Keratinocyte (primary cell): ENCODE measurements around the gene UHRF2. TPM values are rescaled to one million over a fixed set of nuclear protein-coding genes. Genes with fewer than 3 reads are reported as not detected.
"Not testable (repeated sequence)": the region's sequence is repeated elsewhere in the genome, so short reads cannot be mapped to it uniquely, and the experiment has no call there.

Experiments used
- DNase-seq: peaks from one replicate; pipeline ENCODE4 v3.0.0-alpha.2; 2011; ENCODE audit warnings: low read depth, missing footprints, low spot score
- FAIRE-seq: peaks from 2 replicates; lab custom pipeline; 2011; peaks lifted over from hg19 to GRCh38; lab: Jason Lieb, UNC
- H2AFZ ChIP-seq: 2 replicates; pipeline ENCODE4 v1.6.0; 2012; ENCODE audit warnings: low read length, control low read depth, inconsistent platforms; ENCODE audit not compliant: control insufficient read depth
- H3K27ac ChIP-seq: 2 replicates; pipeline ENCODE4 v1.5.1; 2011; ENCODE audit warnings: low read length; ENCODE audit not compliant: control insufficient read depth, insufficient read depth
- H3K27me3 ChIP-seq: 3 replicates; pipeline ENCODE4 v1.6.0; 2011; ENCODE audit warnings: low read length; ENCODE audit not compliant: control insufficient read depth, insufficient read depth; ENCODE audit errors: extremely low read depth
- H3K36me3 ChIP-seq, 2 experiments: 2 replicates in 1 of 2; 3 replicates in 1 of 2; pipeline ENCODE4 v1.5.1; 2011; ENCODE audit warnings: low read length in 2 of 2, mild to moderate bottlenecking in 1 of 2; ENCODE audit not compliant: control insufficient read depth in 2 of 2, insufficient read depth in 2 of 2; ENCODE audit errors: extremely low read depth in 1 of 2
- H3K4me1 ChIP-seq: 3 replicates; pipeline ENCODE4 v1.5.1; 2011; ENCODE audit warnings: low read length; ENCODE audit not compliant: control insufficient read depth, insufficient read depth; ENCODE audit errors: extremely low read depth
- H3K4me2 ChIP-seq: 3 replicates; pipeline ENCODE4 v1.6.0; 2011; ENCODE audit warnings: low read depth, low read length; ENCODE audit not compliant: control insufficient read depth, insufficient read depth; ENCODE audit errors: extremely low read depth
- H3K4me3 ChIP-seq, 3 experiments: fragments of 200-600 bp in 1 of 3; sonication (generic) in 1 of 3; 2 replicates in 2 of 3; 3 replicates in 1 of 3; pipeline ENCODE4 v1.5.1; 2011 to 2016; ENCODE audit warnings: low read length in 3 of 3, mild to moderate bottlenecking in 3 of 3, control low read depth in 2 of 3, inconsistent platforms in 1 of 3, low read depth in 1 of 3, mixed read lengths in 1 of 3, mixed run types in 1 of 3, moderate library complexity in 1 of 3; ENCODE audit not compliant: control insufficient read depth in 2 of 3, insufficient read depth in 2 of 3; ENCODE audit errors: extremely low read depth in 1 of 3
- H3K79me2 ChIP-seq: 2 replicates; pipeline ENCODE4 v1.6.0; 2012; ENCODE audit warnings: low read length; ENCODE audit not compliant: control insufficient read depth, insufficient read depth
- H3K9ac ChIP-seq: 3 replicates; pipeline ENCODE4 v1.6.0; 2011; ENCODE audit warnings: low read length; ENCODE audit not compliant: control insufficient read depth, insufficient read depth; ENCODE audit errors: extremely low read depth
- H3K9me1 ChIP-seq: 3 replicates; pipeline ENCODE4 v1.6.0; 2011; ENCODE audit warnings: low read length; ENCODE audit not compliant: control insufficient read depth, insufficient read depth; ENCODE audit errors: extremely low read depth
- H3K9me3 ChIP-seq: 2 replicates; pipeline ENCODE4 v1.5.1; 2012; ENCODE audit warnings: low read depth, low read length; ENCODE audit not compliant: control insufficient read depth
- H4K20me1 ChIP-seq: 3 replicates; pipeline ENCODE4 v1.6.0; 2011; ENCODE audit warnings: low read length; ENCODE audit not compliant: control insufficient read depth, insufficient read depth; ENCODE audit errors: extremely low read depth
- CTCF ChIP-seq, 3 experiments: IDR thresholded peaks in 1 of 3; conservative IDR thresholded peaks in 1 of 3; optimal IDR thresholded peaks in 1 of 3; 2 replicates in 2 of 3; 3 replicates in 1 of 3; pipeline versions ENCODE3 to v1.5.1; 2011; ENCODE audit warnings: low read length in 3 of 3, mild to moderate bottlenecking in 3 of 3, moderate library complexity in 2 of 3, control low read depth in 1 of 3, inconsistent platforms in 1 of 3; ENCODE audit not compliant: insufficient read depth in 2 of 3; ENCODE audit errors: extremely low read depth in 1 of 3
- EZH2 ChIP-seq: IDR thresholded peaks from one replicate; pipeline ENCODE4 v1.6.1; 2012; ENCODE audit warnings: inconsistent platforms, mild to moderate bottlenecking, low read length, moderate library complexity
- dilution Hi-C: fragments of 300-500 bp; cut with MboI; formaldehyde crosslinking; loops from one replicate; pipeline ENCODE4 v1.7.0; 2020; ENCODE audit warnings: low sequenced_read_pairs; ENCODE audit not compliant: extremely low pct_ligation_motif_present
- polyA plus RNA-seq, 5 experiments: library from polyadenylated mRNA; depleted of rRNA in 3 of 5; stranded (reverse) in 3 of 5; stranded (forward) in 1 of 5; unstranded in 1 of 5; fragments of >200 nt; gene quantifications; 1 replicate in 1 of 5; 2 replicates in 3 of 5; 3 replicates in 1 of 5; pipeline versions ENCODE4 v1.2.1 to v1.2.3, GENCODE V29; 2011 to 2012; ENCODE audit warnings: missing spikeins in 2 of 5, low read depth in 1 of 5, low replicate concordance in 1 of 5

UHRF2 gene
- polyA plus RNA-seq, 1 donor (not counting 4 experiments of a cell fraction or from before 2014, with no cell fraction given), result 77.0 TPM

- dilution Hi-C loops, FAIRE-seq: not testable (repeated sequence)
Observed at GRCh38 chr9:6458704-6459103, 45.7 kb downstream of the UHRF2 start.

GRCh38 chr9:6459718-6460117, 46.7 kb downstream of the UHRF2 start:
- Histone ChIP-seq H3K36me3 (peaks cover 2 to 16% of the 10 kb centered on the region in 2 experiments), H3K27me3 (no peaks in the 10 kb centered on the region), H3K9me3 (no peaks in the 10 kb centered on the region), H3K79me2 (peaks cover 89% of the 10 kb centered on the region), H3K4me2 (no peak overlapping the region), H3K9me1 (no peaks in the 10 kb centered on the region), H3K27ac (no peak overlapping the region), H4K20me1 (no peaks in the 10 kb centered on the region), H2AFZ (no peak overlapping the region), H3K9ac (no peak overlapping the region), H3K4me1 (no peaks in the 10 kb centered on the region), H3K4me3 (no peak overlapping the region)
- FAIRE-seq (no peak), DNase-seq (no peak)
- dilution Hi-C loops, result no loop called here
- TF ChIP-seq CTCF (optimal IDR thresholded peaks at IDR 0.05 in 1 of 3, IDR thresholded peaks at IDR 0.05 in 1 of 3, conservative IDR thresholded peaks at IDR 0.05 in 1 of 3; ENCODE audit: extremely low read depth in 1 of 3, insufficient read depth in 2 of 3, low read length in 3 of 3) (no peak), EZH2 (no peak)

More at GRCh38 chr9:6458704-6459103, 45.7 kb downstream of the UHRF2 start:
- not testable (repeated sequence) for H3K27ac ChIP-seq, H3K4me2 ChIP-seq, H3K9me3 ChIP-seq, H3K27me3 ChIP-seq, H4K20me1 ChIP-seq, DNase-seq, H3K9me1 ChIP-seq, H2AFZ ChIP-seq, H3K9ac ChIP-seq, H3K4me1 ChIP-seq, H3K4me3 ChIP-seq
- Histone ChIP-seq H3K79me2 (peaks cover 89% of the 10 kb centered on the region), H3K36me3 (peaks cover 2 to 17% of the 10 kb centered on the region in 2 experiments)

- no peaks in the 10 kb centered on the region for H3K9me3 ChIP-seq
- H3K4me2 ChIP-seq, result no peak overlapping the region
- H3K36me3 ChIP-seq, result peaks cover 2 to 16% of the 10 kb centered on the region in 2 experiments
- no peaks in the 10 kb centered on the region for H3K9me1 ChIP-seq
- H3K27me3 ChIP-seq, result no peaks in the 10 kb centered on the region
- TF ChIP-seq EZH2 (no peak), CTCF (optimal IDR thresholded peaks at IDR 0.05 in 1 of 3, IDR thresholded peaks at IDR 0.05 in 1 of 3, conservative IDR thresholded peaks at IDR 0.05 in 1 of 3; ENCODE audit: extremely low read depth in 1 of 3, insufficient read depth in 2 of 3, low read length in 3 of 3) (no peak)
- H3K4me1 ChIP-seq, result no peaks in the 10 kb centered on the region
- dilution Hi-C loops, result no loop called here
- no peak overlapping the region for H2AFZ ChIP-seq
- FAIRE-seq, result no peak
- no peak overlapping the region for H3K27ac ChIP-seq
- no peaks in the 10 kb centered on the region for H4K20me1 ChIP-seq
- peaks cover 87% of the 10 kb centered on the region for H3K79me2 ChIP-seq
- DNase-seq, result no peak
- H3K4me3 ChIP-seq, result no peak overlapping the region
- H3K9ac ChIP-seq, result no peak overlapping the region
Observed at GRCh38 chr9:6460189-6460768, 47.3 kb downstream of the UHRF2 start.
